Naive B cell (primary cell): ENCODE data around the gene OST4. TPM values are rescaled to one million over a fixed set of nuclear protein-coding genes. Genes with fewer than 3 reads are reported as not detected.

Source experiments
- polyA plus RNA-seq, 6 donors: library from polyadenylated mRNA; unstranded; fragments of 300-500 nt; fragmentation: Illumina TruSeq; gene quantifications; one replicate each; pipeline ENCODE4 v1.2.3, GENCODE V29; 2021; ENCODE audit warnings: low read depth in 6 of 6

OST4 gene
- polyA plus RNA-seq, 6 donors from 2014 or later, result 594 to 733 (median 606) TPM

Other genes with a start within 250 kb of the OST4 start
- not detected for gene DPYSL5, start 223.5 kb downstream of the OST4 start, polyA plus RNA-seq
- gene MAPRE3, start 101.0 kb downstream of the OST4 start, polyA plus RNA-seq, result 1 to 10 TPM; 1.2 to 4.2 (median 1.4) TPM
- gene TMEM214, start 38.7 kb downstream of the OST4 start, polyA plus RNA-seq, result 10 to 100 TPM; 16.6 to 32.9 (median 24.6) TPM
- 10 to 100 TPM in 3 of 6 donors, 1 to 10 TPM in 3; 7.8 to 11.6 (median 10.1) TPM for gene AGBL5, start 20.0 kb downstream of the OST4 start, polyA plus RNA-seq
- 1 to 10 TPM in 2 of 6 donors, under 1 TPM in 4; 0.28 to 1.1 (median 0.77) TPM for gene EMILIN1, start 7.0 kb upstream of the OST4 start, polyA plus RNA-seq
- gene KHK, start 15.1 kb upstream of the OST4 start, polyA plus RNA-seq, result 1 to 10 TPM; 3.3 to 8.9 (median 5.6) TPM
- not detected for gene CGREF1, start 47.5 kb upstream of the OST4 start, polyA plus RNA-seq
- 1 to 10 TPM in 2 of 6 donors, not detected in 4; 1.2 to 1.3 TPM for gene ABHD1, start 52.2 kb upstream of the OST4 start, polyA plus RNA-seq
- 100 to 1,000 TPM in 1 of 6 donors, 10 to 100 TPM in 5; 51.0 to 101 (median 56.2) TPM for gene PREB, start 63.0 kb upstream of the OST4 start, polyA plus RNA-seq
- not detected for gene PRR30, start 67.8 kb upstream of the OST4 start, polyA plus RNA-seq
- not detected for gene TCF23, start 77.3 kb upstream of the OST4 start, polyA plus RNA-seq
- 100 to 1,000 TPM; 296 to 424 (median 357) TPM for gene ATRAID, start 140.4 kb upstream of the OST4 start, polyA plus RNA-seq
- 10 to 100 TPM; 15.4 to 55.3 (median 22.4) TPM for gene SLC5A6, start 140.6 kb upstream of the OST4 start, polyA plus RNA-seq
- 10 to 100 TPM in 5 of 6 donors, 1 to 10 TPM in 1; 5.4 to 20.7 (median 14.0) TPM for gene CAD, start 145.7 kb upstream of the OST4 start, polyA plus RNA-seq
- under 1 TPM in 2 of 6 donors, not detected in 4; 0.06 to 0.16 TPM for gene SLC30A3, start 191.4 kb upstream of the OST4 start, polyA plus RNA-seq
- not detected for gene DNAJC5G, start 203.8 kb upstream of the OST4 start, polyA plus RNA-seq
- not detected for gene TRIM54, start 210.8 kb upstream of the OST4 start, polyA plus RNA-seq
- gene UCN, start 236.8 kb upstream of the OST4 start, polyA plus RNA-seq, result 1 to 10 TPM in 1 of 6 donors, under 1 TPM in 3, not detected in 2; 0.55 to 1.4 (median 0.91) TPM